GM10266 (cell line): ENCODE measurements around the gene SLC11A2.
A peak's percentile ranks its signal among the peaks of the same experiment; 100 is the strongest.

Source experiments
- DNase-seq: peaks from one replicate; pipeline ENCODE4 v3.0.0; 2012; ENCODE audit errors: extremely low spot score
- CTCF ChIP-seq: IDR thresholded peaks from 2 replicates; pipeline ENCODE4 v1.5.1; 2012; ENCODE audit warnings: mild to moderate bottlenecking, low read depth; ENCODE audit not compliant: control insufficient read depth, insufficient read depth; ENCODE audit errors: missing control alignments

SLC11A2 gene

GRCh38 chr12:50990791-50991190, 35.4 kb downstream of the SLC11A2 start:
- no peak for TF ChIP-seq CTCF
- no peak for DNase-seq

GRCh38 chr12:50990147-50990727, 35.9 kb downstream of the SLC11A2 start:
- no peak for TF ChIP-seq CTCF
- DNase-seq: no peak

GRCh38 chr12:50988871-50989270, 37.3 kb downstream of the SLC11A2 start:
- no peak for TF ChIP-seq CTCF
- DNase-seq: no peak

GRCh38 chr12:50988051-50988450, 38.1 kb downstream of the SLC11A2 start:
- no peak for DNase-seq
- TF ChIP-seq CTCF: no peak

- peak; percentile 27 for DNase-seq
- peak; percentile 64 for TF ChIP-seq CTCF
Measured at GRCh38 chr12:50986966-50987737, 39.0 kb downstream of the SLC11A2 start.

GRCh38 chr12:50985322-50985721, 40.9 kb downstream of the SLC11A2 start:
- DNase-seq: no peak
- TF ChIP-seq CTCF: no peak
